Transverse colon (tissue), 4 donors: ENCODE results near the gene CLEC4F.

Experiments used
- EP300 ChIP-seq: sonication (generic); formaldehyde crosslinking; IDR thresholded peaks from one replicate; pipeline ENCODE4 v1.6.1; 2017; ENCODE audit warnings: antibody characterized with exemption, low read depth
- POLR2A ChIP-seq: fragments of 450-650 bp; IDR thresholded peaks from one replicate; pipeline ENCODE4 v1.6.1; 2016; ENCODE audit warnings: antibody characterized with exemption, mild to moderate bottlenecking, moderate library complexity
- POLR2AphosphoS5 ChIP-seq, 3 donors: sonication (generic); formaldehyde crosslinking; IDR thresholded peaks; one replicate each; pipeline ENCODE4 v1.6.1; 2016; ENCODE audit warnings: antibody characterized with exemption in 3 of 3
- TF ChIP-seq, protein P1 (sequence below), 5 experiments: fragments of 200-600 bp in 3 of 5; fragments of 450-650 bp in 2 of 5; sonication (generic) in 3 of 5; IDR thresholded peaks; 1 replicate in 2 of 5; 2 replicates in 3 of 5; pipeline ENCODE4 v1.5.1; 2016 to 2017; ENCODE audit warnings: antibody characterized with exemption in 5 of 5, inconsistent platforms in 3 of 5, mild to moderate bottlenecking in 2 of 5, moderate library complexity in 1 of 5

DNA sequence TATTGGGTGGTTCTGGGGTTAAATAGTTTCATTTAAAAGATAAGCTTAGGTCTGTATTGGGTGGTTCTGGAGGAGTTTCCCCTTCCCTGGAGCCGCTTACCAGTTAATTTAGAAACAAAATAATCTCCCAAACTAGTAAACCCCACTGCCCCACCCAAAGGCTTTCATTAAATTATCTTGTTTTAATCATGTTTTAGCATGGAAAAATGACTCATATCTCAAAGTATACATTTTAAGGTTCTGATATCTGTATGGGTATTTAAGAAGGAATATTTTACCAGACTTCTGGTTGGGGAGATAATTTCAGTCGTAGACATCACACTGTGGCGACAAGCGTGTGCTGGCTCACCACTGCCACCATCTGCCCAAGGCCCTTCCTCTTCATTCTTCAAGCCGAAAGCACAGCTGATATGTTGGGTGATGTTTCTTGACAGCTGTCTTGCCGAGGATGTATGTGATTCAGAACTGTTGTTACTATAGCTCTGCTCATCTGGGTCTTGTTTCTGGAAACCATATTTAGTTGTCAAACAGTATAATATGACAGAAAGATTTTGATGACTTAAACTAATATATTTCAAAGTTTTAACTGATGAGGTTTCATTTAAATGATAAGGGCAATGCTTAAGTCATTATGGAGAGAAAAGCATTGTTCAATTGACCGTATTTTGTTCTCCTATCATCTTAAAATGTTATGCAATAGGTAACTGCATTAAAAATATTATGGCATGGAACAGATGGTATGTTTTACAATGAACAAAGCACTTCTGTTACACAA, 35.1 kb downstream of the CLEC4F start:
- TF ChIP-seq, protein P1, sequence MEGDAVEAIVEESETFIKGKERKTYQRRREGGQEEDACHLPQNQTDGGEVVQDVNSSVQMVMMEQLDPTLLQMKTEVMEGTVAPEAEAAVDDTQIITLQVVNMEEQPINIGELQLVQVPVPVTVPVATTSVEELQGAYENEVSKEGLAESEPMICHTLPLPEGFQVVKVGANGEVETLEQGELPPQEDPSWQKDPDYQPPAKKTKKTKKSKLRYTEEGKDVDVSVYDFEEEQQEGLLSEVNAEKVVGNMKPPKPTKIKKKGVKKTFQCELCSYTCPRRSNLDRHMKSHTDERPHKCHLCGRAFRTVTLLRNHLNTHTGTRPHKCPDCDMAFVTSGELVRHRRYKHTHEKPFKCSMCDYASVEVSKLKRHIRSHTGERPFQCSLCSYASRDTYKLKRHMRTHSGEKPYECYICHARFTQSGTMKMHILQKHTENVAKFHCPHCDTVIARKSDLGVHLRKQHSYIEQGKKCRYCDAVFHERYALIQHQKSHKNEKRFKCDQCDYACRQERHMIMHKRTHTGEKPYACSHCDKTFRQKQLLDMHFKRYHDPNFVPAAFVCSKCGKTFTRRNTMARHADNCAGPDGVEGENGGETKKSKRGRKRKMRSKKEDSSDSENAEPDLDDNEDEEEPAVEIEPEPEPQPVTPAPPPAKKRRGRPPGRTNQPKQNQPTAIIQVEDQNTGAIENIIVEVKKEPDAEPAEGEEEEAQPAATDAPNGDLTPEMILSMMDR (IDR thresholded peaks at IDR 0.05), result peak in 1 of 5 experiments; percentile 19
- TF ChIP-seq POLR2A, result no peak
- TF ChIP-seq POLR2AphosphoS5 (IDR thresholded peaks at IDR 0.05), result no peak
- TF ChIP-seq EP300, result no peak
